ENCODE results near the gene NPAS3.

- TF ChIP-seq POLR2AphosphoS5 (IDR thresholded peaks at IDR 0.05; ENCODE audit: low read depth, low read length) (no peak), POLR2A (IDR thresholded peaks at IDR 0.05; ENCODE audit: borderline replicate concordance, extremely low read depth, insufficient read depth, insufficient read length) (no peak), CTCF (IDR thresholded peaks at IDR 0.05 in 2 of 3, conservative IDR thresholded peaks at IDR 0.05 in 1 of 3; ENCODE audit: borderline replicate concordance in 1 of 3, insufficient read depth in 1 of 3, low read depth in 2 of 3, low read length in 2 of 3) (no peak), SP1 (IDR thresholded peaks at IDR 0.05; ENCODE audit: low read depth) (no peak)
Measured at GRCh38 chr14:33846100-33846824, 907.6 kb downstream of the NPAS3 start.
